Stimulated activated CD8-positive, alpha-beta memory T cell treated with anti-CD3 and anti-CD28 coated beads, Interleukin-7, amount 100 ng/mL, for 24 hours (primary cell): ENCODE results near the gene SLC22A12.

Experiments
- DNase-seq: peaks from one replicate; pipeline ENCODE4 v3.0.0-alpha.2; 2020; ENCODE audit warnings: low read depth

The SLC22A12 gene

DNA sequence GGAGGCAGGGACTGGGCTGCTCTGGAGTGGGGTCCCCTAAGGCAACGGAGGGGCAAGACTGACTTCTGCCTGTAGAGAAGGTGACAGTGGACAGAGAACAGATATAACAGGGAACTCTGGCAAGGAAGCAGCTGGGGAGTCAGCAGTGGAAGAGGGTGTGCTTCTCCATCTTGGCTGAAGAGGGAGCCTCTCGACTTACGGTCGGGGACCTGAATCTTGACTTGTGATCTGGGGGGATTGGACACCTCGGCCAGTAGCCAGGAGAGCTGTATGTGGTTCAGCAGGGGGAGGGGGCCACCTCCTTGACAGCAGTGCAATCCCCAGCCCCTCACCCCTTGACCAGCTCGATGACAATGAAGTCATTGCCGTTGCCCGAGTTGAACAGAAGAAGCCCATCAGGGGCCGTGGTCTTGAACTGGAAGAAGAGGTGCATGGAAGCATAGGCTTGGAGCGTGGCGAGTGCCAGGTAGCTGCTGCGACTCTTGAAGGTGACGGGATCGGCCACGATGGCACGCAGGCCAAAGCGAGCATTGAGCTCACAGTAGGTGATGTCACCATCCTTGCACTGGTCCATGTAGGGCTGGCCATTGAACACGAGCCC is 60.0 kb downstream of the SLC22A12 start:
- DNase-seq = no peak
